Stimulated activated naive CD8-positive, alpha-beta T cell treated with anti-CD3 and anti-CD28 coated beads, Interleukin-15, amount 100 ng/mL, for 72 hours (primary cell): ENCODE measurements around the gene KRTAP4-1.
"Not testable (repeated sequence)": the region's sequence is repeated elsewhere in the genome, so short reads cannot be mapped to it uniquely, and the experiment has no call there.

Experiments used
- ATAC-seq: fragments of 150-1000 bp; cut with Tn5 transposase; 2 replicates; pipeline ENCODE4 v1.10.0; 2021; ENCODE audit warnings: mild to moderate bottlenecking, moderate library complexity
- DNase-seq, 2 donors: peaks; one replicate each; pipeline ENCODE4 v3.0.0; 2021 to 2022
- H3K27ac Mint-ChIP-seq, 2 donors: one replicate each; pipeline ENCODE4 v1.8.0; 2022; ENCODE audit warnings: mild to moderate bottlenecking in 2 of 2, mixed read lengths in 2 of 2, moderate library complexity in 2 of 2
- H3K27me3 Mint-ChIP-seq: one replicate; pipeline ENCODE4 v1.8.0; 2022; ENCODE audit warnings: mixed read lengths
- H3K4me1 Mint-ChIP-seq: one replicate; pipeline ENCODE4 v1.8.0; 2022; ENCODE audit warnings: mild to moderate bottlenecking, mixed read lengths
- H3K4me3 Mint-ChIP-seq, 2 donors: one replicate each; pipeline ENCODE4 v1.8.0; 2022; ENCODE audit warnings: mild to moderate bottlenecking in 2 of 2, mixed read lengths in 2 of 2, moderate library complexity in 1 of 2
- H3K9me3 Mint-ChIP-seq, 2 donors: one replicate each; pipeline ENCODE4 v1.8.0; 2022; ENCODE audit warnings: mixed read lengths in 2 of 2

Gene KRTAP4-1

DNA sequence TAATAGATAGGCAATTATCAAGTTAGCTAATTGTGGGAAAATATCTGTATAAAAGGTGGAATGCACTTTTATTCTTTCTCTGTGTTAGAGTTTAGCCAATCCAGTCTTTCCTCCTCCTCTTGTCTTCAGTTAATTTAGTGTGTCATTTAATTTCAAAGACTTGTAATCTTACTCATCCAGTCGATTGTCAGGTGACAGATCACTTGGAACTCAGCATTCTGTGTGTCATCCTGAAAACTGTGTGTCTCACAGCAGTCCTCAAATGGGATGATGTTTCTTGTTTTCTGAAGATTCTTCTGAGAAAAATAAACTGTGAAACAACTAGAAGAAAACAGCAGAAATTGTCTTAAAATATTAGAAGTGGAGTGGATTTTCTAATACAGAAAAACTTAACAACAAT lies 290 bp upstream of the KRTAP4-1 start:
- Mint-ChIP-seq H3K27me3 (peaks cover 2% of the 10 kb centered on the region), H3K4me1 (no peaks in the 10 kb centered on the region), H3K9me3 (no peaks in the 10 kb centered on the region), H3K27ac (no peak overlapping the region), H3K4me3 (no peak overlapping the region)
- ATAC-seq, result no peak
- DNase-seq, result no peak

DNA sequence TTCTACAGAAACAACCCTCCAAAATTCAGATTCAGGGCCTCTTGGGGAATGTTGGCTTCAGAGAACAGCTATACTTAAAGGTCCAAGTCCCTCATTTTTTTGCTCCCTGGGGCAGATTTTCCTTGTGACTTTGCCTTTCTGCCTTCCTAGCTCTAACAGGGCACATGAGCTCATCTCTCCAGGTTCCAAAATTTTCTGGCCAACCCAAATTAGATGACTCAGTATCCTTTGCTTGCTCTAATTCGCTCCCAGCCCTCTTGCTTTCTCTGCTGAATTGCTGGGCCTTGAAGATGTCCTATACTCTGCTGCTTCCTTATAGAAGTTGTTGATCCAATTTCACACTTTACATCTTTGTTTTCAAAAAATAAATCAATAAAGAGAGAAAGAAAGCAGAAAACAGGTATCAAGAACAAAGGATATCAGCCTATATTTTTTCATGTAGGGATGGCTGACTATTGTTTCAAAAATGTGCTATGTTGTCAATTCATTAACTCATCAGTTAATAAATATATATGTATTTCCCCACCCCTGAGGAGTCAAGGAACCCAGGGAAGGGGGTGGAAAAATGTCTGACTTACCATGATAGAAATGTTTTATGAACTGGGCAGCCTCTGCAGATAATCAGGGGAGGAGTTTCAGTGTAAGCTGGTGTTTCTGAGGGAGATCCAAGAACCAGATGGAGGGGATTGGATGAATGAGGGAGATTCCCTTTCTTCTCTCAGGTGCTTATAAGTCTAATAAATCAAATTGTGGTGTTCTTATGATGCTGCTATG lies 5.7 kb downstream of the KRTAP4-1 start:
- H3K4me1 Mint-ChIP-seq, result no peaks in the 10 kb centered on the region
- no peaks in the 10 kb centered on the region for H3K27me3 Mint-ChIP-seq
- ATAC-seq, result no peak
- no peak for DNase-seq
- peak overlapping the region in 1 of 2 donors; percentile 15 for H3K27ac Mint-ChIP-seq
- H3K9me3 Mint-ChIP-seq, result no peaks in the 10 kb centered on the region
- no peak overlapping the region for H3K4me3 Mint-ChIP-seq

DNA sequence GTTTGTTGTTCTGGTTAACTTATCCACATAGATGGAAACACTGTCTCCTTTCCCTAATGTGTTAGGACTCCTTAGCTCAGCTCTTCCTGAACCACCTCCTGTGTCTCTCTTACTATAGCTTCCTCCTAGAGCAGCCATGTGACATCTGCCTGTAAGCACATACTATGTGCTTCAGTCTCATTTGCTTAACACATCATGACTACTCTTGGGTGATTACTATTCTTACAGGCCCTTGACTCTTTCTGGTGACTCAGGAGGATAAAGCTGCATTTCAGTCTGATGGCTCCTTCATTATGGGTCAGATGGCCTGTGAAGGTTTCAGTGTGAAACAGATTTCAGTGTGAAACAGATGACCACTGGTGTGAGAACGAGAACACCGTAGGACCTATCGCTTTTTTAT lies 6.4 kb downstream of the KRTAP4-1 start:
- Mint-ChIP-seq H3K4me3 (no peak overlapping the region), H3K27ac (peak overlapping the region in 1 of 2 donors; percentile 27)
- no peak for ATAC-seq

DNA sequence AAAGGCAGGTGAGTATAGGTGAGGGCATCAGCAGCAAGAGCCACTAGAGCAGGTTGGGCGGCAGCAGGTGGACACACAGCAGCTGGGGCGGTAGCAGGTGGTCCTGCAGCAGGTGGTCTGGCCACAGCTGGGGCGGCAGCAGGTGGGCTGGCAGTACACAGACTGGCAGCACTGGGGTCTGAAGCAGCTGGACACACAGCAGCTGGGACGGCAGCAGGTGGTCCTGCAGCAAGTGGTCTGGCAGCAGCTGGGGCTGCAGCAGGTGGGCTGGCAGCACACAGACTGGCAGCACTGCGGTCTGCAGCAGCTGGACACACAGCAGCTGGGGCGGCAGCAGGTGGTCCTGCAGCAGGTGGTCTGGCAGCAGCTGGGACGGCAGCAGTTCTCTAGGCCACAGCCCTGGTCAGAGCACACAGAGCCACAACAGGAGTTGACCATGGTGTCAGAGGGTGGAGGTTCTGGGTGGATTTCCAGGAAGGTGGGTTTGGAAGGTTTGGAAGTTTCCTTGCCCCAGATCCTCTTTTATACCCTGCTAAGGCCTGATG lies 6.9 kb downstream of the KRTAP4-1 start, which contains the start of gene KRTAP4-2:
KRTAP4-2 (minus strand) TSS at position 495 of the 545 bp plus-strand sequence; CDS start at position 438, 57 bp downstream.
- Mint-ChIP-seq H3K4me1 (no peaks in the 10 kb centered on the region), H3K27ac (peak within 1 kb of the TSS in 1 of 2 donors; percentile 27), H3K27me3 (no peaks in the 10 kb centered on the region), H3K4me3 (no peak within 1 kb of the TSS), H3K9me3 (no peaks in the 10 kb centered on the region)
- ATAC-seq (no peak), DNase-seq (no peak)

More for the DNA sequence above, 6.4 kb downstream of the KRTAP4-1 start:
- Mint-ChIP-seq H3K4me1 (no peaks in the 10 kb centered on the region), H3K9me3 (no peaks in the 10 kb centered on the region), H3K27me3 (no peaks in the 10 kb centered on the region)
- no peak for DNase-seq

DNA sequence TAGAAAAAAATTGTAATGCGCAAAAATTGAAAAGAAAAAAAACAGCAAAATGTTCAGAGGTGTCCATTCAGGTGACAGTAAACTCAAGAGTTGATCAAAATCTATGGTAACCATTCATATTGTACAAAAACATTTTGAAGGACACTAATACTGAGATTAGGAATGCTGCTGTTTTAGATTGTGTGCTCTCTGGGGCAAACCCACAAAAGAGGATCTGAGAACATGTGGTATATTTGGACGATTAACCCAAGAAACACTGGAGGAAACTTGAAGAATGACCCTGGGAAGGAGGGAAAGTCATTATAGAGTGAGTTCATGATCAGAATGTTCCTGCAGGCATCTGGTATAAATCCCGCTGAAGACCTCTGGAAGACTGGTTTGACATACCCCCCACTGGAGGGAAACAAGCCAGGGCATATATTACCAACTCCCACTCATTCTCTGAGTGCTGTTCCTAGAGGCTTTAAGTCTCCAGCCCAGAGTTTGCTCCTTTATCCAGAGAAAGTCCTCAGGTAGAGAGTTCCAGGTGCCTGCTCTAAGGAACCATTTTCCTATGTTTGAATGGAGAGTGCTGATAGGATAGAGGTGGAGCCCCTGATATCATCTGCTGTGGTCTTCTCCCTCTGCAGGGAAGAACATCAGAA lies 7.8 kb downstream of the KRTAP4-1 start:
- Mint-ChIP-seq H3K4me1 (no peaks in the 10 kb centered on the region), H3K27ac (no peak overlapping the region), H3K4me3 (no peak overlapping the region), H3K27me3 (no peaks in the 10 kb centered on the region), H3K9me3 (no peaks in the 10 kb centered on the region)
- DNase-seq (no peak), ATAC-seq (no peak)

DNA sequence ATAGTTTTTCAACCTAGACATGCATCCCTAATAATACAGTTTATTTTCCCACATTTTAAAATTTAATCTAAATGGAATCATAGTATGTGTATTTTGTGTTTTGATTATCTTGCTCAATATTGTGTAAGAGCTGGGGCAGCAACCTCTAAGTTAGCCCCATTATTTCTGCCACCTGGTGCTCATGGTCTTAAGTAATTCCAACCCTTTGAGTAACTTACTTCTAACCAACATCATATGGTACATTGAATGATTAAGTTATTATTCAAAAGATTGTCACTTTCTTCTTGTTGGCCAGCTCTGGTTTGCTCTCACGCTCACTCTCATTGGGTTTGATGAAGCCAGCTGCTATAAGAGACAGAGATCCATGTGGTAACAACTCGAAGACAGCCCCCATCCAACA lies 12.8 kb downstream of the KRTAP4-1 start:
- DNase-seq (no peak), ATAC-seq (no peak)
- H3K9me3 Mint-ChIP-seq, result no peaks in the 10 kb centered on the region
- no peak overlapping the region for H3K4me3 Mint-ChIP-seq
- H3K27ac Mint-ChIP-seq, result no peak overlapping the region
- no peaks in the 10 kb centered on the region for H3K4me1 Mint-ChIP-seq
- H3K27me3 Mint-ChIP-seq, result no peaks in the 10 kb centered on the region

DNA sequence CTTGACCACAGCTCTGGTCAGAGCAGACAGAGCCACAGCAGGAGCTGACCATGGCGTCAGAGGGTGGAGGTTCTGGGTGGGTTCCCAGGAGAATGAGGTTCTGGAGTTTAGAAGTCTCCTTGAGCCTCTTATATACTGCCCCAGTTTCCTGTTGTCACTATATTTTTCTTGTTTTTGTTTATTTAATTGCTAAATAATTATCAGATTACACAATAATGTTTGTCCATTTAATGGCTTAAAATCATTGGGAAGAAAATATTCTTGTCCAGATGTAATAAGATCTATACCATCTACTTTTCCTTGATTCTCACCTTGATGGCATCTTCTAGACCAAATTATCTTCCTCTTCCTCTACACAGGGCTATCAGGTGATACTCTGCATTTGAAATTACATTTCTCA lies 16.6 kb downstream of the KRTAP4-1 start, which contains the start of gene KRTAP4-3:
KRTAP4-3 (minus strand) TSS at position 101 of the 400 bp plus-strand sequence; CDS start at position 52, 49 bp downstream.
- Mint-ChIP-seq H3K9me3 (no peaks in the 10 kb centered on the region), H3K27me3 (no peaks in the 10 kb centered on the region), H3K4me3 (no peak within 1 kb of the TSS), H3K4me1 (no peaks in the 10 kb centered on the region), H3K27ac (no peak within 1 kb of the TSS)
- ATAC-seq (no peak), DNase-seq (no peak)

DNA sequence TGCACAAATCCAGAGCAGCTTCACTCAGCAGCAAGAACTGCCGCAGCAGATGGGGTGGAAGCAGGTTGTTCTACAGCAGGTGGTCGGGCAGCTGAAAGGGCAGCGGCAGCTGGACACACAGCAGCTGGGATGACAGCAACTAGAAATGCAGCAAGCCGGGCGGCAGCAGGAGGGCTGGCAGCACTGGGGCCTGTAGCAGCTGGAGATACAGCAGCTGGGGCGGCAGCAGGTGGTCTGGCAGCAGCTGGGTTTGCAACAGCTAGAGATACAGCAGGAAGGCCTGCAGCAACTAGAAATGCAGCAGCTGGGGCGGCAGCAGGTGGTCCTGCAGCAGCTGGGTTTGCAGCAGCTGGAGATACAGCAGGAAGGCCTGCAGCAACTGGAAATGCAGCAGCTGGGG lies 17.1 kb downstream of the KRTAP4-1 start:
- H3K4me3 Mint-ChIP-seq, result no peak overlapping the region
- DNase-seq (no peak), ATAC-seq (no peak)
- H3K27me3 Mint-ChIP-seq, result no peaks in the 10 kb centered on the region
- no peaks in the 10 kb centered on the region for H3K4me1 Mint-ChIP-seq
- H3K27ac Mint-ChIP-seq, result no peak overlapping the region
- H3K9me3 Mint-ChIP-seq, result no peaks in the 10 kb centered on the region

DNA sequence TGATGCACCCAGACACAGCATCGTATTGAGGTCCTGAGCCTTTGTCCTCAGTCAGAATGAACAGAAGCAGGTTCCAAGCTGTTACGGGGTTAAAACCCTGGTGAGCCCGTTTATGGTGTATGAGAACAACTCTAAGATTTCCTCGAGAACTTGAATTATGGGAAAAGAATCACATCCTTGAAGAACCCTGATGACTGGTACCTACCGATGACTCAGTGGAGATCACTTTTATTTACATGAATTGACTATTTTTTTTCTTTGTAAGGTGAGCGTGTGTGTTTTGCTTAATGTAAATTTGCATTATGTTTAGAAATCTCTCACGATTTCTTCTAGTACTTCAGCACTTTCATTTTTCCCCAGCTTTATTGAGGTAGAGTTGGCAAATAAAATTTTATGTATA lies 20.9 kb downstream of the KRTAP4-1 start:
- Mint-ChIP-seq H3K27ac (no peak overlapping the region), H3K27me3 (no peaks in the 10 kb centered on the region), H3K4me3 (no peak overlapping the region), H3K9me3 (no peaks in the 10 kb centered on the region), H3K4me1 (no peaks in the 10 kb centered on the region)
- ATAC-seq (no peak), DNase-seq (no peak)

DNA sequence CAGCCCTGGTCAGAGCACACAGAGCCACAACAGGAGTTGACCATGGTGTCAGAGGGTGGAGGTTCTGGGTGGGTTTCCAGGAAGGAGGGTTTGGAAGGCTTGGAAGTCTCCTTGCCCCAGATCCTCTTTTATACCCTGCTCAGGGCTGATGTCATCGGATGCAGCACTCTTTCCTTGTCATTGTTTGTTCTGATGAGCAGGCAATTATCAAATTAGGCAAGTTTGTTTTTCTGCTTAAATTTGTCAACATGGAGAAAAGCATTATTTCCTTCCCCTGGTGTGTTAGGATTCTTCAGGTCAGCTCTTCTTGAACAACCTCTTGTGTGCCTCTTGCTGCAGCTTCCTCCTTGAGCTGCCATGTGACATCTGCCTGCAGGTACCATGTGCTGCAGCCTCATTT lies 24.1 kb downstream of the KRTAP4-1 start, which contains the start of gene KRTAP4-4:
KRTAP4-4 (minus strand) TSS at position 101 of the 400 bp plus-strand sequence; CDS start at position 44, 57 bp downstream.
- H3K9me3 Mint-ChIP-seq, result no peaks in the 10 kb centered on the region
- no peaks in the 10 kb centered on the region for H3K4me1 Mint-ChIP-seq

DNA sequence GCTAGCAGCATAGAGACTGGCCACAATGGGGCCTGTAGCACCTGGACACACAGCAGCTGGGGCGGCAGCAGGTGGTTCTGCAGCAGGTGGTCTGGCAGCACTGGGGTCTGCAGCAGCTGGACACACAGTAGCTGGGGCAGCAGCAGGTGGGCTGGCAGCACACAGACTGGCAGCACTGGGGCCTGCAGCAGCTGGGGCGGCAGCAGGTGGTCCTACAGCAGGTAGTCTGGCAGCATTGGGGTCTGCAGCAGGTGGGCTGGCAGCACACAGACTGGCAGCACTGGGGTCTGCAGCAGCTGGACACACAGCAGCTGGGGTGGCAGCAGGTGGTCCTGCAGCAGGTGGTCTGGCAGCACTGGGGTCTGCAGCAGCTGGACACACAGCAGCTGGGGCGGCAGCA lies 24.5 kb downstream of the KRTAP4-1 start:
- not testable (repeated sequence) for H3K4me3 Mint-ChIP-seq, H3K9me3 Mint-ChIP-seq, DNase-seq, ATAC-seq, H3K27ac Mint-ChIP-seq, H3K27me3 Mint-ChIP-seq, H3K4me1 Mint-ChIP-seq

More for the DNA sequence above, 24.1 kb downstream of the KRTAP4-1 start, which contains the start of gene KRTAP4-4:
- no peak for DNase-seq
- ATAC-seq, result no peak
- Mint-ChIP-seq H3K27me3 (no peaks in the 10 kb centered on the region), H3K27ac (peak within 1 kb of the TSS in 1 of 2 donors; percentile 15), H3K4me3 (no peak within 1 kb of the TSS)

DNA sequence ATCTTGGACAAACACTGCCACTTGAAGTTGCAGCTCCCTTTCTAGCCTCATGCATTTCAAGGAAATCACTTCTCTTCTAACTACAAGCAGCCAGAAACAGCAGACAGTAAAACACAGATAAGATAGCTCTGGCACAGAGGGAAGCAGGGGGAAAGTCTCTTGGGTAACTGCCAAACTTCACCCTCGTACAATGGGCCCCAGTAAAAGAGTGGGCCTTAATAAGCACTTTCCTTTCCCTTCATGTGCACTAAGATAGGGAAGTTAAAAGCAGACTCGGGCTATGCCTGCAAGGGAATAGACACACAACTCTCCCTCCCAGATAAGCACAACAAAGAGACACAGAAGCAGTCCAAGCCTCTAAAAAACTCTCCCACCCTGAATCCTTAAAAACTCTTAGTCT lies 30.9 kb downstream of the KRTAP4-1 start:
- no peak overlapping the region for H3K27ac Mint-ChIP-seq
- H3K27me3 Mint-ChIP-seq, result no peaks in the 10 kb centered on the region
- DNase-seq (no peak), ATAC-seq (no peak)
- H3K4me3 Mint-ChIP-seq, result no peak overlapping the region
- H3K9me3 Mint-ChIP-seq, result no peaks in the 10 kb centered on the region
- no peaks in the 10 kb centered on the region for H3K4me1 Mint-ChIP-seq

DNA sequence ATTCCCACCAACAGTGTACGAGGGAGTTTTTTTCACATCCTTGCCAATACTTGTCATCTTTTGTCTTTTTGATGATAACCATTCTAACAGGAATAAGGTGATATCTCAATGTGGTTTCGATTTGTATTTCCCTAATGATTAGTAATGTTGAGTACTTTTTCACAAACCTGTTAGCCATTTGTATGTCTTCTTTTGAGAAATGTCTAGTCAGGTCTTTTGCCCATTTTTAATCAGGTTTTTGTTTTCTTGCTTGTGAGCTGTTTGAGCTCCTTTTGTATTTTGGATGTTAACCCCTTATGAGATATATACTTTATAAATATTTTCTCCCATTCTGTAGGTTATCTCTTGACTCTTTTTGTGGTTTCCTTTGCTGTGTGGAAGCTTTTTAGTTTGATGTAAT lies 33.2 kb downstream of the KRTAP4-1 start:
- Mint-ChIP-seq H3K27ac (no peak overlapping the region), H3K27me3 (no peaks in the 10 kb centered on the region), H3K9me3 (no peaks in the 10 kb centered on the region), H3K4me1 (no peaks in the 10 kb centered on the region), H3K4me3 (no peak overlapping the region)
- DNase-seq (no peak), ATAC-seq (no peak)

DNA sequence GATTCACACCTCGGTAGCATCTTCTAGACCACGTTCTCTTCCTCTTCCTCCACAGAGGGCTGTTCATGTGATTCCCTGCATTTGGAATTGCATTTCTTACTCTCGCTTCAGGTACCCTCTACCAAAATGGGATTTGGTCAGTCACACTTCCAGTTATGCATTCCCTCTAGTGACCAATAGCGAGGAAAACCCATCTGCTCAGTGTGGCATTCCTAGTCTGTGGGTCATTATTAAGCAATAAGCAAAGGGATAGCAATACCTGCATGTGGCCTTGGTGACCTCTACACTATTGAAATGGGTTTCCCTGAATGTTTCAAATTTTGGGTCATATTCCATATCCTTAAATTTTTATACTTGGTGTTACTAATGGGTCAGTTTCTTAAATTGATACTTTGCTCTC lies 34.7 kb downstream of the KRTAP4-1 start:
- ATAC-seq, result no peak
- H3K4me1 Mint-ChIP-seq, result no peaks in the 10 kb centered on the region
- H3K4me3 Mint-ChIP-seq, result no peak overlapping the region
- H3K27ac Mint-ChIP-seq, result no peak overlapping the region
- H3K9me3 Mint-ChIP-seq, result no peaks in the 10 kb centered on the region
- no peak for DNase-seq
- no peaks in the 10 kb centered on the region for H3K27me3 Mint-ChIP-seq

DNA sequence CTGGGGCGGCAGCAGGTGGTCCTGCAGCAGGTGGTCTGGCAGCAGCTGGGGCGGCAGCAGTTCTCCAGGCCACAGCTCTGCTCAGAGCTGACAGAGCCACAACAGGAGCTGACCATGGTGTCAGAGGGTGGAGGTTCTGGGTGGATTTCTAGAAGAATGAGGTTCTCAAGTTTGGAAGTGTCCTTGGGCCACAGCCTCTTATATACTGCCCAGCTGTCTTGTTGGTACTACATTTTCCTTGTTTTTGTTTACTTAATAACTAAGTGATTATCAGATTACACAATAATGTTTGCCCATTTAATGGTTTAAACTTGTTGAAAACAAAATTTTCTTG lies 35.1 kb downstream of the KRTAP4-1 start, which contains the start of gene KRTAP4-5:
KRTAP4-5 (minus strand) TSS at position 174 of the 334 bp plus-strand sequence; CDS start at position 116, 58 bp downstream.
- H3K4me3 Mint-ChIP-seq, result no peak within 1 kb of the TSS
- H3K27me3 Mint-ChIP-seq, result no peaks in the 10 kb centered on the region
- H3K4me1 Mint-ChIP-seq, result no peaks in the 10 kb centered on the region
- DNase-seq, result no peak
- no peak for ATAC-seq
- no peaks in the 10 kb centered on the region for H3K9me3 Mint-ChIP-seq
- no peak within 1 kb of the TSS for H3K27ac Mint-ChIP-seq
